ENCODE results near the gene SLC17A7.

GRCh38 chr19:49468746-49469447, 27.6 kb upstream of the SLC17A7 start:
- TF ChIP-seq CTCF (conservative IDR thresholded peaks at IDR 0.05 in 1 of 2, IDR thresholded peaks at IDR 0.05 in 1 of 2; ENCODE audit: low read depth in 1 of 2, low read length in 2 of 2): no peak
- TF ChIP-seq EZH2 (IDR thresholded peaks at IDR 0.05; ENCODE audit: low read length, missing control alignments): no peak

All from fibroblast of lung (primary cell).